SKM-1 treated with dmso at 0.1 percent for 144 hours (cell line): ENCODE data around the gene SYCE3.

Experiments
- DNase-seq: peaks from one replicate; lab custom pipeline; 2025; ENCODE audit not compliant: unreplicated experiment; lab: John Stamatoyannopoulos, UW

The SYCE3 gene

GRCh38 chr22:50551160-50551752, 11.5 kb downstream of the SYCE3 start:
- no peak for DNase-seq

DNA sequence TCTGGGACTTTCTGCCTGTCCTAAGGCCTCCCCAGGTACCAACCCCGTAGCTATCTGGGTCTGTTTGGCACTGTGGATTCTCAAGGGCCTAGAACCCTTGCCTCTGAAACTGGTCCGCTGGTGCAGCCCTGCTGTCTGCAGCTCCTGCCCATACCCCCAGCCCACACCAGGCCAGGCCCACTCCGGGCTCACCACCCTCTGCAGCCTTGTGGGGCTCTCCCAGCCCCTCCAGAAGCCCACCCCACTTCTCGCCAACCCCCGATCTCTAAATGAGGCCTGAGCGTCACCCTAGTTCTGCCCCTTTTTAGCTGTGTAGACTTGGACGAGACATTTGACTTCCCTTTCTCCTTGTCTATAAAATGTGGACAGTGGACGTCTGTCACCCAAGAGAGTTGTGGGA, 12.3 kb downstream of the SYCE3 start:
- no peak for DNase-seq

GRCh38 chr22:50548921-50549790, 13.6 kb downstream of the SYCE3 start:
- DNase-seq, result no peak

DNA sequence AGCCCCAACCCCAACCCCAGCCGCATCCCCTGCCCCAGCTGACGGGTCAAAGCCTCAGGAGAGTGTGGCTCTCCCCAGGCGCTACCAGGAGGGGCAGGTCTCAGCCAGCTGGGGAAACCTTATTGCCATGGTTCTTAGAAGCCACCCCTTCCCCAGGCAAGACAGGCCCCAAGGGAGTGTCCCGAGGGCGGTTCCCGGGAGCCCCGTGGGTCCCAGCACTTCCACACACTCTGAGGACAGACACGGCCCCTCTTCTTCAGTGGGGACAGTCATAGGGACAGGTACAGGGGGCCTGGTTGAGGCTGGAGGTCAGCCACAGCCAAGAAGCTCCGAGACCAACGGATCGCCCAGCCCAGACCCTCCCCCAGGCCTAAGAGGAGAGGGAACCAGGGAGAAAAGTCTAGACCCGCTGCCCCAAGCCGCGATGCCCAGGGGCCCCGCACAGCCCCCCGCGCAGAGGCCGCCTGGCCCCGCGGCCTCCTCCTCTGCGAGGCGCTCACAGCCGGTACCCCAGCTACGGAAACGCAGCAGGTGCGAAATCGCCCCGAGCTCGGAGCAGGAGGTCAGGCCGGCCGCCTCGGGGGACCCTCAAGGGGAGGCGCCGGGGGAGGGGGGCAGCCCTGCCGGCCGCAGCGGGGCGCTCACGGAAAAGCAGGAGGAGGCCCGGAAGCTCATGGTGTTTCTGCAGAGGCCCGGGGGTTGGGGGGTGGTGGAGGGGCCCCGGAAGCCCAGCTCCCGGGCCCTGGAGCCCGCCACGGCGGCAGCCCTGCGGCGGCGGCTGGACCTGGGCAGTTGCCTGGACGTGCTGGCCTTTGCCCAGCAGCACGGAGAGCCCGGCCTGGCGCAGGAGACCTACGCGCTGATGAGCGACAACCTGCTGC, 14.4 kb downstream of the SYCE3 start:
- no peak for DNase-seq

DNA sequence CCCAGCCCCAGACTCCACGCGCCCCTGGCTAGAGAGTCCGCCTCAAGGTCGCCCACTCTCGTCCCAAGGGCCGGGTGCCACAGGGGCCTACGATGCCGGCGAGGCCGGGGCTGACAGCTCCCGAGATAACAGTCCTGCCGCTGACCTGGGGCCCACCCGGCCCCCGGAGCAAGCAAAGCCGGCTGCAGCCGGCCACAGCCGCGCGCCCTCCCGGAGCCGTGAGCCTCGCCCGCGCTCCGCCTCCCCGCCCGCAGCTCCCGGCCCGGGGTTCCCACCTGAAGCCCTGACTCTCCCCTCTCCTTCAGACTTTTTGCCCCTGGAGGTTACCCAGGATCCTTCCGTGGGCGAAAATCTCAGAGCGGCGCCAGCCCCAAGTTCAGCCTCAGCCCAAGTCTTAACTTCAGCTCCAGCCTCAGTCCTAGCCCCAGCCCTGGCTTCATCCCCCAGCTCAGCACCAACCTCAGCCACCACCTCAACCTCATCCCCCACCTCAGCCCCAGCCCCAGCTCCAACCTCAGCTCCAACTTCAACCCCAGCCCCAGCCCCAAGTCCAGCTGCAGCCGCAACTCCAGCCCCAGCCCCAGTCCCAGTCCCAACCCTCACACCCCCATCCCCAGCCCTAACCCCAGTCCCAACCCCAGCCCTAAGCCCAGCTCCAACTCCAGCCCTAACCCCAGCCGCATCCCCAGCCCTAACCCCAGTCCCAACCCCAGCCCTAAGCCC, 15.3 kb downstream of the SYCE3 start:
- no peak for DNase-seq

DNA sequence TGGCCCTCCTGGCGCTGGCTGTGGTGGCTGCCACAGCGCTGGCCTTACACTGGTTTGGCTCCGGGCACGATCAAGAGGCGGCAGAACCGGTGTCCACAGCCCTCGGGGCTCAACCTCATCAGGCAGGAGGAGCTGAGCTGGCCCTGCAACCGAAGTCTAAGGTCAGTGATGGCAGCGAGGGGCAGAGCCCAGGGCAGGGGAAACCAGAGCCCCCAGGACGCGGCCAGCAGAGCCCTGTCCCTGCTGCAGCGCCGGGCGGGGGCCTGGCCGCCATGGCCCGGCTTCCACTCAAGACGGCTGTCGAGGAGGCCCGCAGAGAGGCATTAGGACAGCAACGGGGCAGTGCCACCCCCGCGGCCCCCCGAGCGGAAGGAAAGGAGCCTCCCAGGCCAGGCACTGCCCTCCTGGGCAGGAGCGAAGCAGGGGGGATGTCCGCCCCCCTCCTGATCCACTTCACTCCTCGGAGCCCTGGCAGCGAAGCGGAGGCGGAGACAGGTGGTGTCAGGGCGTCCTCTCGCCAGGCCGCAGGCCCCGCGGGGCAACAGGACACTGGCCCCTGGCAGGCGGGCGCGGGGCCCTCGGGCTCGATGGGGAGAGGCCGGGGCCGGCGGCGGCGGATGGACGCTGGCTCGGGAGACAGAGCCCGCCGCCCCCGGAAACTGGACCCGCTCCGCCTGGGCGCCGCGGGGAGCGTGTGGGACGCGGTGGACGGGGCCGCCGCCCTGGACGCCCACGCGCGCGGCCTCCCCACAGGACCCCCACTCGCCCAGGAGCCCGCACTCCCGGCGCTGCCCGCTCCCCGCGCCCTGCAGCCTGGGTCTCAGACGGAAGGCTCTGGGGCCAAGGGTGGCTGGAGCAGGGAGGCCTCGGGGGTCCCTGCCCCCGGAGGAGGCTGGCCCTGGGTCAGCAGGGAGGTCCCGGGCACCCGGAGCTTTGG, 16.1 kb downstream of the SYCE3 start:
- DNase-seq, result no peak

DNA sequence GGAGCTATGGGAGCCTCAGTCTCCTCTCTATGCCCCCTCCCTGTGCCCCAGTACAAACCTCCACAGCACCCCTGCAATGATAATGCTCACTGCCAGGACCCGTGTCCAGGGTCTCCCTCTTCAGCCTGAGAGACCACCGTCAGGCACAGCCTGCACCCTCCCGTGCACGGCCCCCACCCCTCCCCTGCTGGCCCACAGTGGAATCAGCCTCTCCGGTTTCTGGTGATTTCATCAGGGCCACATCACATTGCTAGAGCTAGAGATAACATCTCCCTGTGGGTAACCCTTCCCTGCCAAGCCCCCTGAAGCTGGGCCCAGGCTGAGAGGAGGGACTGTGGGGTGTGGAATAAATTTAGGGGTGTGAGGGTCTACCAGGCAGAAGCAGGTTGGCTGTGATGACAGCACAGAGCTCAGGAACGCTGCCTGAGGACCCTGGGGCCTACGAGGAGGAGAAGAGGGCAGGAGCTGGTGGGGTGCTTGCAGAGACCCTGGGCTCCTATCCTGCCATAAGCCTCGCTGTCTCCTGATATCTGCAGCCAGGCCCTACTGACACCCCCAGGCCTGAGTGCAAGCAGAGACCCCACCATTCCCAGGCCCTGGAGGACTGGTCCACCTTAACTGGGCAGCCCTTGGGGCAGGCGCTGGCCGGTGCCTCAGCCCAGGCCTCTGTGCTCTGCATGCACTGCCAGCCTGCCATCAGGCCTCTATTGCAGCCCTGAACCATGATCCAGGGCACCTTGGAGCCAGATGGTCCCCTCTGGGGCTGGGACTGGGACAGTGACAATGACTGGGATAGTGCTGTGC, 17.0 kb downstream of the SYCE3 start, which contains the start of gene KLHDC7B:
KLHDC7B (plus strand) TSS at position 378 of the 804 bp plus-strand sequence; CDS start at position 723, 345 bp downstream.
- peak; percentile 15 for DNase-seq

GRCh38 chr22:50544746-50545253, 17.9 kb downstream of the SYCE3 start:
- DNase-seq, result no peak

DNA sequence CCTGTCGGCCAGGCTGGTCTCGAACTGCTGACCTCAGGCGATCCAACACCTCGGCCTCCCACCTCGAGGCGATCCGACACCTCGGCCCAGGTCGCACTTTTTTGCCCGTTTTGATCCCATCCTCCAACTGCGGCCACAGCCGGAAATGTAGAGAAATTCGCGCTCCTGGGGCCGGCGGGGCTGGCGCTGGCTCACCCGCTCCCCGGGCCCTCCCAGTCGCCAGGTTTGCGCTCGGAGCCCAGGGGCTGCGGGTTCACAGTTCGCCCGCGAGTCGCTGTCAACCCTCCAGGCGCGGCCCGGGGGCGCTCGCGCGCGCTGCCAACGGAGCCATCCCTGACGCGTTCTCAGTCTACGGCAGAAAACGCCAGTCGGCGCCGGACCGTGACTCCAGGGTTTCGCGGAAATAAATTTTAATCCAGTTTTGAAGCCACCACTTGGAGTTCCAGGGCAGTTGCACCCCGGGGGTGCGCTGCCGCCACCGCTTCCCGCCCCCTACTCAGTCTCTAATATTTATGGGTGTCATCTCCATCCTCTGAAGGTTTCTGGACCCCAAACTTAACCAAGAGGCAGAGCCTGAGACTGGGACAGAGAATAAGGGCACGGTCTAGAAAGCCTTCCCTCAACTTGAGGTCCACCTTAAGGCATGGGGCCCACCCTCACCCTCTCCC, 18.5 kb downstream of the SYCE3 start:
- DNase-seq, result no peak

GRCh38 chr22:50542416-50542927, 20.2 kb downstream of the SYCE3 start:
- peak; percentile 26 for DNase-seq

DNA sequence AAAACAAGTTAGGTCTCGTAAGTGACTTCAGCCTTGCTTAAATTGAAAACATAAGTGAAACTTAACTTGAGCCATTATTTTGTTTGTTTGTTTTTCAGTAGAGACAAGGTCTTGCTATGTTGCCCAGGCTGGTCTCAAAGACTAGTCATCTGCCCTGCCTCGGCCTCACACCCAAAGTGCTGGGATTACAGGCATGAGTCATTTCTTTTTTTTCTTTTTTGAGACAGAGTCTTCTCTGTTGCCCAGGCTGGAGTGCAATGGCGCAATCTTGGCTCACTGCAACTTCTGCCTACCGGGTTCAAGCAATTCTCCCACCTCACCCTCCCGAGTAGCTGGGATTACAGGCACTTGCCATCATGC, 21.1 kb downstream of the SYCE3 start:
- DNase-seq, result peak; percentile 83

- DNase-seq, result no peak
Observed at GRCh38 chr22:50540381-50540780, 22.3 kb downstream of the SYCE3 start.

DNA sequence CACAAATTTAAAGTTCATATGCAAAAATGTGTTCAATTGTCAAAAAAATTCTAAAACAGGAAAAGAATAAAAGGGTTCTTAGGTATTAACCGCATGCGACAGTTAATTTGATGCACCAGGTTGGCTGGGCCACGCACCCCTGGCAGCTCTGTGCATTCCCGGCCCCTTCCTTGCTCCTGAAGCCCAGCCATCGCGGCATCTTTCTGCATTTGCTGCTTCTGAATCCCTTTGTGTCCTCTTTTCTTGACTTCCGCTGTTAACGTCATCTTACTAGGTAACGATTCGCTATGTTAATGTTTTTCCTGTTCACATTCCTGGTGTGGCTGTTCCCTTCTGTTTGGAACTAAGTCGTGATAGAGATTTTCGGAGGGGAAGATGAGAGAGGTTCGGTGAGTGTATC, 25.0 kb downstream of the SYCE3 start:
- DNase-seq, result no peak

- no peak for DNase-seq
Observed at GRCh38 chr22:50536226-50536625, 26.5 kb downstream of the SYCE3 start.

GRCh38 chr22:50535113-50535512, 27.6 kb downstream of the SYCE3 start:
- DNase-seq, result no peak

DNA sequence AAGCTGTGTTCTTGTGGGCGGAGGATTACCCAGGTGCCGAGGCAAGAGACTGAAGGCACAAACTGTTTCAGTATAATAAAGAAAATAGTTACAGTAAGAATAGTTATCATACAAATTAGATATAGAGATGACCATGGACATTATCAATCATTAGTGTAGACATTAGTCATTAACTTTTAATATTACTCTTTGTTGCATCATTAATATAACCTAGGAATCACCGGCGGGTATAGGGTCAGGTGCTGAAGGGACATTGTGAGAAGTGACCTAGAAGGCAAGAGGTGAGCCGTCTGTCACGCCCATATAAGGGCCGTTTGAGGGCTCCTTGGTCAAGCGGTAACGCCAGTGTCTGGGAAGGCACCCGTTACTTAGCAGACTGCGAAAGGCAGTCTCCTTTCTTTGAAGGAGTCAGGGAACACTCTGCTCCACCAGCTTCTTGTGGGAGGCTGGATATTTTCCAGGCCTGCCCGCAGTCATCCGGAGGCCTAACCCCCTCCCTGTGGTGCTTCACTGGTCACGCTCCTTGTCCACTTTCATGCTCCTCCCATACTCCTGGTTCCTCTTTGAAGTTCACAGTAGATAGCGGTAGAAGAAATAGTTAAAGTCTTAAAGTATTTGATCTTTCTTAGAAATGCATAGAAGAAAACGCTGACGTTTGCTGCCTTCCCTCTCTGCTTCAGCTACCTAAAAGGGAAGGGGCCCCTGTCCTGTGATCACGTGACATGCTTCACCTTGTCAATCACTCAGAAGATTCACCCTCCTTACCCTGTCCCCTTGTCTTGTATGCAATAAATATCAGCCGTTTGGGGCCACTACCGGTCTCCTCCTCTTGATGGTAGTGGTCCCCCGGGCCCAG, 28.6 kb downstream of the SYCE3 start:
- DNase-seq, result peak; percentile 47
